Epithelial cell of esophagus (primary cell): ENCODE data around the gene GALNT14.

Experiments
- DNase-seq: peaks from one replicate; pipeline ENCODE4 v3.0.0; 2010; ENCODE audit warnings: low read depth
- H3K4me3 ChIP-seq: 2 replicates; pipeline ENCODE4 v1.5.1; 2011; ENCODE audit warnings: mild to moderate bottlenecking, low read length, control low read depth
- TF ChIP-seq, protein P1 (sequence below): IDR thresholded peaks from 2 replicates; pipeline ENCODE4 v1.5.1; 2011; ENCODE audit warnings: low read depth, mild to moderate bottlenecking, low read length, control low read depth, inconsistent platforms; ENCODE audit not compliant: insufficient read depth; ENCODE audit errors: missing control alignments

The GALNT14 gene

DNA sequence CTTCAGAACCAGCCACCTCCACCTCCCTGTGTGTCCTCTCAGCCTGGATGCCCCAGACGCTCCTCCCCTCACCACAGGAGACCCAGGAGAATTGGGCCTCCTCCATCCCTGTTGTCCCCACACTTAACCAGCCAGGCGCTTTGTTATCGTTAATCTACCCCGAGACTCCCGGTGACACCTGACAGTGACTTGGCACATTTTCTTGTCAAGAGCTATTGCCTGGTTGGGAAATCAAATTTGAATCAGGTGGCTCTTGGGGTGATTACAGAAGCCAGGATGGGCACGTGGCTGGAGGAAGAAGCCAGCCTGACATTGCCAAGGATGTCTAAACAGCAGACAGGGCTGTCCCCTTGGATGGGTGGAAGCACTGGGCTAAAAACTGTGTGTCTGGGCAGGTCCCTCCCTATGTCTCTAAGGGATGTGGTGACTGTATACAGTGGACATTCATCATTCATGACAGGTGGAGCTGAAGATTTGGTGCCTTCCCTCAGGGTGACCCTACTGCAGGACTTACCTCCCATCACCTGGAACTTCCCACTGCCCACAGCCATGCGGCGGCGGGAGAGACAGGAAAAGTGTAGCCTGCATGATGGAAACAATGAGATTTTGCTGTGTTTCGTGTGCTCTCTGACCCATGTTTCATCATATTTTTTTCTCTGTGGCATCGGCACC, 173.8 kb downstream of the GALNT14 start:
- TF ChIP-seq, protein P1, sequence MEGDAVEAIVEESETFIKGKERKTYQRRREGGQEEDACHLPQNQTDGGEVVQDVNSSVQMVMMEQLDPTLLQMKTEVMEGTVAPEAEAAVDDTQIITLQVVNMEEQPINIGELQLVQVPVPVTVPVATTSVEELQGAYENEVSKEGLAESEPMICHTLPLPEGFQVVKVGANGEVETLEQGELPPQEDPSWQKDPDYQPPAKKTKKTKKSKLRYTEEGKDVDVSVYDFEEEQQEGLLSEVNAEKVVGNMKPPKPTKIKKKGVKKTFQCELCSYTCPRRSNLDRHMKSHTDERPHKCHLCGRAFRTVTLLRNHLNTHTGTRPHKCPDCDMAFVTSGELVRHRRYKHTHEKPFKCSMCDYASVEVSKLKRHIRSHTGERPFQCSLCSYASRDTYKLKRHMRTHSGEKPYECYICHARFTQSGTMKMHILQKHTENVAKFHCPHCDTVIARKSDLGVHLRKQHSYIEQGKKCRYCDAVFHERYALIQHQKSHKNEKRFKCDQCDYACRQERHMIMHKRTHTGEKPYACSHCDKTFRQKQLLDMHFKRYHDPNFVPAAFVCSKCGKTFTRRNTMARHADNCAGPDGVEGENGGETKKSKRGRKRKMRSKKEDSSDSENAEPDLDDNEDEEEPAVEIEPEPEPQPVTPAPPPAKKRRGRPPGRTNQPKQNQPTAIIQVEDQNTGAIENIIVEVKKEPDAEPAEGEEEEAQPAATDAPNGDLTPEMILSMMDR, result no peak
- no peak for DNase-seq
- no peak overlapping the region for H3K4me3 ChIP-seq

DNA sequence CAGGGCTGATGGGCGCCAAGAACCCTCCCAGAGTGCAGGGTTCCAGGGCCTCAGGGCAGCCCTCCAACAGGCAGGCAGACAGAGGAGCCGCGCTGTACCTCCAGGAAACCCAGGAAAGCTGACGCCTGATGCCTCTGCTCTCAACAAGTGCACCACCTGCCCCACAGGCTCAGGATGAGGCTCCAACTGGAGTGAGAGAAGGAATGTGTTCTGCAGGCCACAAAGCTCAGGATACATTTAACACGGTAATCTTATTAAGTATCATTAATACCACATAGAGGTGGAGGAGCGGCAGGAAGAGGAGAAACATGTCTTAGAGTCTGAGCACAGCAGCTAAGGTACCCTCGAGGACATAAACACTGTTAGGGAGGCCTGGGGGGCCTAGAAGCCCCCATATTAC, 175.1 kb downstream of the GALNT14 start:
- no peak overlapping the region for H3K4me3 ChIP-seq
- no peak for DNase-seq
- TF ChIP-seq, protein P1, result no peak

DNA sequence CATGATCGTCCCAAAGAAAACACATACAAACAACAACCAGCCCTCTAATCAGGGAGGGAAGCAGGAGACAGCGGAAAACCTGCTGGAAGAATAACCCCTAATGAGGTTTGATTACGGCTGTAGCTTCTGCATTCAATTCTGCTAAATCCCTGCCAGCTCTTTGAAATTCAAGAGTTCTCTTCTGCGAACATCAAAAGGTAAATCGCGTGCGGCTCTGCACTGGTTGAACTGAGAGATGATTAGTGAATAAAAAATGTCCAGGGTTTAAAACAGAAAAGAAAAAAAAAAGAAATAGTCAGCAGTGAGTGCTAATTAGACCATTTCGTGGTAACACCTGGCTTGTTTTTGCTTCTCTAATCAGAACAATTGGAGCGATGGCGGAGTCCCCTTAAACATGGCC, 178.0 kb downstream of the GALNT14 start:
- no peak overlapping the region for H3K4me3 ChIP-seq
- TF ChIP-seq, protein P1, result no peak
- DNase-seq, result no peak

DNA sequence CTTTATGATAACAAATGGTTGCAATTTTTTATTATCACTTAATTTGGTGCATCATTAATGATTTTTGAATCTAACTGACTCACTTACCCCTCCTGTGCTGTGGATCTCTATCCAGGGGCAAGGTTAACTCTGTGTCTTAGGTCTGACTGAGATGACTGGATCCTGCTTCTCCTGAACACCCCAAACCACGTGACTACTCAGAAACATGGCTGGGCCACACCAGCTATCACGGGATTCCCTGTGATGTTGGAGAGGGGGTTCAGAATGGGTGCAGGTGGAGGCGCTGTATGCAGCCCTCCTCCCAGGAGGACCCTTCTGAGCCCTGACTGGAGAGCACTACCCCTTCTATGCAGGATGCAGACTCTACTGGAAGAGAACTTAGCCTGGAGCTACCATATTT, 178.6 kb downstream of the GALNT14 start:
- DNase-seq, result no peak
- TF ChIP-seq, protein P1, result no peak
- no peak overlapping the region for H3K4me3 ChIP-seq

DNA sequence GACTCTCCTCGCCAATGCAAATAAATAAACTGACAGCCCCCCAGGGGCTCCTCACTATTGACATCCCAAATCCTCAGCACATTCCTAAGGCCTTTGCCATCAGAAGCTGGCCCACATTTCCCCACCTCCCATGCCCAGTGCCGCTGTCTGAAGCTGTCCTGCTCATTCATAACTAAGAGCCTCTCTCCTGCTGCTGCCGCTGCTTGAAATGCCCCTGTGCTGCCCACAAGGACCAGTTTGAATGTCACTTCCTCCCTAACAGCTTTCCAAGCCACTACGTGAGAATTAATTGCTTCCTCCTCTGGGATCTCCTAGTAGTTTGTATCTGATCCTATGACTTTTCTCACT, 179.3 kb downstream of the GALNT14 start:
- TF ChIP-seq, protein P1, result no peak
- DNase-seq, result no peak
- no peak overlapping the region for H3K4me3 ChIP-seq

DNA sequence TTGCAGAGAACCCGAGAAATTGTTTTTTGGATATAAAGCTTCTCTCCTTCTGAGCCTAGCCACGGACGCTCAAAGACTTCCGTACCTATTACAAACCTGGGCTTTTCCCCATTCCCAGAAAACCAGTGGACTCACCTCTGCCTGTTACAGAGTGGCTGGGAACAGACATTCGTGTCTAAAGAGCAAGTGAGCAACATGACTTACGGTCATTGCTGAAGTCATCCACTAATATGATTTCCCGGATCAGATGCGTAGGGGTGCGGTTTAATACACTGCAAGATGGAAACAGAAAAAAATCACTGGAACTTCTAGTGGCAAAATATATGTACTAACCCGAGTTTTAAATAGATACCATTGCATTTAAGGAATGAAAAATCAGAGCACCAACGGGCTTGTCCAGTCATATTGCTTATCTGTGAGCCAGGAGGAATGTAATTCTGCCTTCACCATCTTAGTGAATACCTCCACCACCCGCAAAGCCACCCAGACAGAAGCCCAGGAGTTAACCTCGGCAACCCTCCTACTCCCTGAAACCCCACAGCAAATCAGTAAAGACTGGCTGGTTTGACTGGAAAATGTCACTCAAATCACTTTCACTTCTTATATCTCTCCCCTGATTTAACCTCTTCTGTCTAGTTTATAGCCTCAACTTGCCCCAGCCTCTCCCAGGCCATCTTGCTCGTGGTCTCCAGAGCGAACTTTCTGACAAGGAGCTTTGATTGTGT, 179.9 kb downstream of the GALNT14 start:
- TF ChIP-seq, protein P1, result no peak
- no peak for DNase-seq
- no peak overlapping the region for H3K4me3 ChIP-seq

DNA sequence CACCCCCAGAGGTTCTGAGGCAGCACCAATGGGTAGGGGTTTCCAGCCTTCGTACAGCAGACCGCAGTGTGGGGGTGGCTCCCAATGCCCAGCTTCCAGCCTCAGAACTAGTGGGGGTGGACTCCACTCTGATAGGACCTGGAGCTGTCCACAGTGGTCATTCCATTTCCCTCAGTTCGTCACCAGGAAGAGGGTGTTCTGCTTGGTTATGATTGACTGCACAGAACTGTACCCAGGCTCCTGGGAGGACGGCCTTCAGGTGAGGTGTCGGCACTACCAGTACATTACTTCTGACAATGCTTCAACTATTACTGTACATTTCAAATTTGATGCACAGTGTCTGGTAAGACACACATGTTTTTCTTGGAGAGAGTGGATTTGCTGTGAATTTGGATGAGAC, 180.6 kb downstream of the GALNT14 start:
- DNase-seq, result no peak

More for the DNA sequence above, 180.6 kb downstream of the GALNT14 start:
- H3K4me3 ChIP-seq, result no peak overlapping the region
- TF ChIP-seq, protein P1, result no peak
